ENCODE results near the gene TMCC2.

The TMCC2 gene

GRCh38 chr1:205183676-205184335 is 43.9 kb upstream of the TMCC2 start:
- peaks cover 2% of the 10 kb centered on the region; the same call in 1 of the 2 replicates for H3K79me2 ChIP-seq (ENCODE audit: control insufficient read depth, low read length)
- no peaks in the 10 kb centered on the region for H3K27me3 ChIP-seq (ENCODE audit: control insufficient read depth, low read length)
- no peaks in the 10 kb centered on the region for H3K9me2 ChIP-seq (replicated peaks; ENCODE audit: control insufficient read depth, low read length)
- H4K20me1 ChIP-seq (ENCODE audit: control insufficient read depth, insufficient read depth, low read depth, low read length), result no peaks in the 10 kb centered on the region
- H3K36me3 ChIP-seq (ENCODE audit: control insufficient read depth, low read length), result no peaks in the 10 kb centered on the region
- peaks cover 6% of the 10 kb centered on the region; the same call in 1 of the 2 replicates for H3K4me1 ChIP-seq (ENCODE audit: control insufficient read depth, low read length)
- no peak overlapping the region for H3K4me3 ChIP-seq (ENCODE audit: low read length)
- no peak for TF ChIP-seq EZH2phosphoT487 (IDR thresholded peaks at IDR 0.05; ENCODE audit: borderline replicate concordance, low read length)
- no peak for TF ChIP-seq CTCF (IDR thresholded peaks at IDR 0.05; ENCODE audit: low read depth, low read length, poor library complexity, severe bottlenecking)
- no peaks in the 10 kb centered on the region for H3F3A ChIP-seq (ENCODE audit: control insufficient read depth, insufficient read depth)
- H3K4me2 ChIP-seq (ENCODE audit: low read length), result no peak overlapping the region
- H3K9me3 ChIP-seq (ENCODE audit: control insufficient read depth, insufficient read depth, low read length), result no peaks in the 10 kb centered on the region
- no peak overlapping the region for H3K27ac ChIP-seq (ENCODE audit: low read depth, low read length)

GRCh38 chr1:205186191-205186590 is 41.6 kb upstream of the TMCC2 start:
- no peaks in the 10 kb centered on the region for H3K9me2 ChIP-seq (replicated peaks; ENCODE audit: control insufficient read depth, low read length)
- H3K27me3 ChIP-seq (ENCODE audit: control insufficient read depth, low read length), result no peaks in the 10 kb centered on the region
- H3K36me3 ChIP-seq (ENCODE audit: control insufficient read depth, low read length), result no peaks in the 10 kb centered on the region
- H3K79me2 ChIP-seq (ENCODE audit: control insufficient read depth, low read length), result peaks cover 11% of the 10 kb centered on the region
- H3K9me3 ChIP-seq (ENCODE audit: control insufficient read depth, insufficient read depth, low read length), result no peaks in the 10 kb centered on the region
- no peak overlapping the region for H3K4me2 ChIP-seq (ENCODE audit: low read length)
- H3K4me1 ChIP-seq (ENCODE audit: control insufficient read depth, low read length), result peaks cover 14% of the 10 kb centered on the region
- H3K27ac ChIP-seq (ENCODE audit: low read depth, low read length), result no peak overlapping the region
- no peaks in the 10 kb centered on the region for H3F3A ChIP-seq (ENCODE audit: control insufficient read depth, insufficient read depth)
- TF ChIP-seq CTCF (IDR thresholded peaks at IDR 0.05; ENCODE audit: low read depth, low read length, poor library complexity, severe bottlenecking) (no peak), EZH2phosphoT487 (IDR thresholded peaks at IDR 0.05; ENCODE audit: borderline replicate concordance, low read length) (no peak)
- no peak overlapping the region for H3K4me3 ChIP-seq (ENCODE audit: low read length)
- no peaks in the 10 kb centered on the region for H4K20me1 ChIP-seq (ENCODE audit: control insufficient read depth, insufficient read depth, low read depth, low read length)

- Histone ChIP-seq H3K9me3 (ENCODE audit: control insufficient read depth, insufficient read depth, low read length) (no peaks in the 10 kb centered on the region), H4K20me1 (ENCODE audit: control insufficient read depth, insufficient read depth, low read depth, low read length) (no peaks in the 10 kb centered on the region), H3K36me3 (ENCODE audit: control insufficient read depth, low read length) (no peaks in the 10 kb centered on the region), H3F3A (ENCODE audit: control insufficient read depth, insufficient read depth) (no peaks in the 10 kb centered on the region), H3K4me1 (ENCODE audit: control insufficient read depth, low read length) (peaks cover 14% of the 10 kb centered on the region), H3K27me3 (ENCODE audit: control insufficient read depth, low read length) (no peaks in the 10 kb centered on the region), H3K79me2 (ENCODE audit: control insufficient read depth, low read length) (peaks cover 11% of the 10 kb centered on the region), H3K4me3 (ENCODE audit: low read length) (no peak overlapping the region), H3K9me2 (replicated peaks; ENCODE audit: control insufficient read depth, low read length) (no peaks in the 10 kb centered on the region), H3K27ac (ENCODE audit: low read depth, low read length) (no peak overlapping the region), H3K4me2 (ENCODE audit: low read length) (no peak overlapping the region)
- TF ChIP-seq CTCF (IDR thresholded peaks at IDR 0.05; ENCODE audit: low read depth, low read length, poor library complexity, severe bottlenecking), result no peak
- no peak for TF ChIP-seq EZH2phosphoT487 (IDR thresholded peaks at IDR 0.05; ENCODE audit: borderline replicate concordance, low read length)
Observed at GRCh38 chr1:205187420-205187819, 40.3 kb upstream of the TMCC2 start.

Measured in DOHH2 (cell line).